Astrocyte (in vitro differentiated cells and primary cell): Measurements from ENCODE around the gene CYTIP. TPM values are rescaled to one million over a fixed set of nuclear protein-coding genes. Genes with fewer than 3 reads are reported as not detected.

Experiments used
- DNase-seq: peaks from one replicate; pipeline ENCODE4 v3.0.0-alpha.2; 2010; ENCODE audit warnings: low read depth
- FAIRE-seq: peaks from 2 replicates; lab custom pipeline; 2011; peaks lifted over from hg19 to GRCh38; lab: Jason Lieb, UNC
- H2AFZ ChIP-seq: 2 replicates; pipeline ENCODE4 v1.6.0; 2012; ENCODE audit warnings: low read depth, low read length, inconsistent platforms
- H3K27ac ChIP-seq: 2 replicates; pipeline ENCODE4 v1.5.1; 2011; ENCODE audit warnings: low read depth, low read length, inconsistent platforms
- H3K27me3 ChIP-seq: 2 replicates; pipeline ENCODE4 v1.6.0; 2011; ENCODE audit warnings: low read length, inconsistent platforms; ENCODE audit not compliant: insufficient read depth
- H3K36me3 ChIP-seq: 2 replicates; pipeline ENCODE4 v1.5.1; 2011; ENCODE audit warnings: low read length, inconsistent platforms; ENCODE audit not compliant: insufficient read depth
- H3K4me1 ChIP-seq: 2 replicates; pipeline ENCODE4 v1.5.1; 2011; ENCODE audit warnings: low read length, inconsistent platforms; ENCODE audit not compliant: insufficient read depth
- H3K4me2 ChIP-seq: 2 replicates; pipeline ENCODE4 v1.6.0; 2012; ENCODE audit warnings: low read length, inconsistent platforms
- H3K4me3 ChIP-seq: 2 replicates; pipeline ENCODE4 v1.5.1; 2011; ENCODE audit warnings: low read depth, mild to moderate bottlenecking, low read length, inconsistent platforms; ENCODE audit not compliant: insufficient read depth
- H3K79me2 ChIP-seq: 2 replicates; pipeline ENCODE4 v1.6.0; 2012; ENCODE audit warnings: mild to moderate bottlenecking, low read length, inconsistent platforms; ENCODE audit not compliant: insufficient read depth
- H3K9ac ChIP-seq: 2 replicates; pipeline ENCODE4 v1.6.0; 2012; ENCODE audit warnings: mild to moderate bottlenecking, low read length, inconsistent platforms
- H3K9me3 ChIP-seq: 2 replicates; pipeline ENCODE4 v1.5.1; 2012; ENCODE audit warnings: low read depth, mild to moderate bottlenecking, low read length, inconsistent platforms; ENCODE audit not compliant: insufficient read depth
- H4K20me1 ChIP-seq: 2 replicates; pipeline ENCODE4 v1.6.0; 2012; ENCODE audit warnings: low read length, inconsistent platforms; ENCODE audit not compliant: insufficient read depth
- H3K27ac Mint-ChIP-seq: one replicate; pipeline ENCODE4 v1.8.0; 2021; ENCODE audit warnings: mild to moderate bottlenecking, mixed read lengths; ENCODE audit not compliant: unreplicated experiment
- H3K27me3 Mint-ChIP-seq: one replicate; pipeline ENCODE4 v1.8.0; 2021; ENCODE audit warnings: low read depth, mixed read lengths; ENCODE audit not compliant: unreplicated experiment
- H3K36me3 Mint-ChIP-seq: one replicate; pipeline ENCODE4 v1.8.0; 2021; ENCODE audit warnings: low read depth, mixed read lengths; ENCODE audit not compliant: unreplicated experiment
- H3K4me1 Mint-ChIP-seq: one replicate; pipeline ENCODE4 v1.8.0; 2021; ENCODE audit warnings: low read depth, mixed read lengths; ENCODE audit not compliant: unreplicated experiment
- H3K4me3 Mint-ChIP-seq: one replicate; pipeline ENCODE4 v1.8.0; 2021; ENCODE audit warnings: mild to moderate bottlenecking, moderate library complexity, mixed read lengths; ENCODE audit not compliant: unreplicated experiment
- H3K9me3 Mint-ChIP-seq: one replicate; pipeline ENCODE4 v1.8.0; 2021; ENCODE audit warnings: mild to moderate bottlenecking, mixed read lengths; ENCODE audit not compliant: unreplicated experiment
- CTCF ChIP-seq: IDR thresholded peaks from 2 replicates; pipeline ENCODE4 v1.5.1; 2011; ENCODE audit warnings: low read depth, mild to moderate bottlenecking, inconsistent platforms, low read length, moderate library complexity; ENCODE audit not compliant: insufficient read depth
- EZH2 ChIP-seq: IDR thresholded peaks from 2 replicates; pipeline ENCODE4 v1.6.1; 2012; ENCODE audit warnings: mild to moderate bottlenecking, low read length, inconsistent platforms; ENCODE audit not compliant: insufficient read depth
- total RNA-seq: library from RNA; stranded (reverse); gene quantifications from 2 replicates; pipeline ENCODE4 v1.2.1, GENCODE V29; 2021

CYTIP gene
- total RNA-seq, 1 donor from 2014 or later = 0.16 TPM

- Mint-ChIP-seq H3K4me1 (no peaks in the 10 kb centered on the region), H3K9me3 (peaks cover 3% of the 10 kb centered on the region), H3K27me3 (no peaks in the 10 kb centered on the region), H3K27ac (no peak overlapping the region), H3K36me3 (no peaks in the 10 kb centered on the region), H3K4me3 (no peak overlapping the region)
- DNase-seq (no peak), FAIRE-seq (no peak)
- Histone ChIP-seq H3K36me3 (no peaks in the 10 kb centered on the region), H2AFZ (no peak overlapping the region), H3K79me2 (no peaks in the 10 kb centered on the region), H3K9me3 (no peaks in the 10 kb centered on the region), H3K4me3 (no peak overlapping the region), H4K20me1 (no peaks in the 10 kb centered on the region), H3K27ac (no peak overlapping the region), H3K4me1 (no peaks in the 10 kb centered on the region), H3K9ac (no peak overlapping the region), H3K27me3 (no peaks in the 10 kb centered on the region), H3K4me2 (no peak overlapping the region)
- TF ChIP-seq EZH2 = no peak
- no peak for TF ChIP-seq CTCF
Measured at GRCh38 chr2:157427003-157427921, 16.6 kb downstream of the CYTIP start.

- no peak overlapping the region for H2AFZ ChIP-seq
- H3K4me2 ChIP-seq = no peak overlapping the region
- no peak overlapping the region for H3K27ac ChIP-seq
- H3K9me3 ChIP-seq = no peaks in the 10 kb centered on the region
- H3K27me3 ChIP-seq = no peaks in the 10 kb centered on the region
- no peak for TF ChIP-seq EZH2
- no peak for TF ChIP-seq CTCF
- Mint-ChIP-seq H3K4me3 (no peak overlapping the region), H3K36me3 (no peaks in the 10 kb centered on the region), H3K27me3 (no peaks in the 10 kb centered on the region), H3K4me1 (no peaks in the 10 kb centered on the region), H3K27ac (no peak overlapping the region), H3K9me3 (peaks cover 3% of the 10 kb centered on the region)
- H3K36me3 ChIP-seq = no peaks in the 10 kb centered on the region
- H3K79me2 ChIP-seq = no peaks in the 10 kb centered on the region
- FAIRE-seq (no peak), DNase-seq (no peak)
- H3K9ac ChIP-seq = no peak overlapping the region
- no peaks in the 10 kb centered on the region for H3K4me1 ChIP-seq
- H3K4me3 ChIP-seq = no peak overlapping the region
- no peaks in the 10 kb centered on the region for H4K20me1 ChIP-seq
Measured at GRCh38 chr2:157426477-157426994, 17.4 kb downstream of the CYTIP start.

GRCh38 chr2:157424374-157424773, 19.5 kb downstream of the CYTIP start:
- Mint-ChIP-seq H3K9me3 (peaks cover 3% of the 10 kb centered on the region), H3K27ac (no peak overlapping the region), H3K27me3 (no peaks in the 10 kb centered on the region), H3K4me1 (no peaks in the 10 kb centered on the region), H3K36me3 (no peaks in the 10 kb centered on the region), H3K4me3 (no peak overlapping the region)
- no peak overlapping the region for H3K27ac ChIP-seq
- H3K27me3 ChIP-seq = no peaks in the 10 kb centered on the region
- no peaks in the 10 kb centered on the region for H3K36me3 ChIP-seq
- no peak overlapping the region for H2AFZ ChIP-seq
- no peaks in the 10 kb centered on the region for H4K20me1 ChIP-seq
- no peak for TF ChIP-seq EZH2
- TF ChIP-seq CTCF = no peak
- H3K4me1 ChIP-seq = no peaks in the 10 kb centered on the region
- no peak for DNase-seq
- H3K4me3 ChIP-seq = no peak overlapping the region
- H3K9me3 ChIP-seq = no peaks in the 10 kb centered on the region
- H3K4me2 ChIP-seq = no peak overlapping the region
- FAIRE-seq = no peak
- H3K9ac ChIP-seq = no peak overlapping the region
- H3K79me2 ChIP-seq = no peaks in the 10 kb centered on the region
